ENCODE measurements around the gene MKI67.
A peak's percentile ranks its signal among the peaks of the same experiment; 100 is the strongest.
"Not testable (repeated sequence)": the region's sequence is repeated elsewhere in the genome, so short reads cannot be mapped to it uniquely, and the experiment has no call there.

MKI67 gene, protein sequence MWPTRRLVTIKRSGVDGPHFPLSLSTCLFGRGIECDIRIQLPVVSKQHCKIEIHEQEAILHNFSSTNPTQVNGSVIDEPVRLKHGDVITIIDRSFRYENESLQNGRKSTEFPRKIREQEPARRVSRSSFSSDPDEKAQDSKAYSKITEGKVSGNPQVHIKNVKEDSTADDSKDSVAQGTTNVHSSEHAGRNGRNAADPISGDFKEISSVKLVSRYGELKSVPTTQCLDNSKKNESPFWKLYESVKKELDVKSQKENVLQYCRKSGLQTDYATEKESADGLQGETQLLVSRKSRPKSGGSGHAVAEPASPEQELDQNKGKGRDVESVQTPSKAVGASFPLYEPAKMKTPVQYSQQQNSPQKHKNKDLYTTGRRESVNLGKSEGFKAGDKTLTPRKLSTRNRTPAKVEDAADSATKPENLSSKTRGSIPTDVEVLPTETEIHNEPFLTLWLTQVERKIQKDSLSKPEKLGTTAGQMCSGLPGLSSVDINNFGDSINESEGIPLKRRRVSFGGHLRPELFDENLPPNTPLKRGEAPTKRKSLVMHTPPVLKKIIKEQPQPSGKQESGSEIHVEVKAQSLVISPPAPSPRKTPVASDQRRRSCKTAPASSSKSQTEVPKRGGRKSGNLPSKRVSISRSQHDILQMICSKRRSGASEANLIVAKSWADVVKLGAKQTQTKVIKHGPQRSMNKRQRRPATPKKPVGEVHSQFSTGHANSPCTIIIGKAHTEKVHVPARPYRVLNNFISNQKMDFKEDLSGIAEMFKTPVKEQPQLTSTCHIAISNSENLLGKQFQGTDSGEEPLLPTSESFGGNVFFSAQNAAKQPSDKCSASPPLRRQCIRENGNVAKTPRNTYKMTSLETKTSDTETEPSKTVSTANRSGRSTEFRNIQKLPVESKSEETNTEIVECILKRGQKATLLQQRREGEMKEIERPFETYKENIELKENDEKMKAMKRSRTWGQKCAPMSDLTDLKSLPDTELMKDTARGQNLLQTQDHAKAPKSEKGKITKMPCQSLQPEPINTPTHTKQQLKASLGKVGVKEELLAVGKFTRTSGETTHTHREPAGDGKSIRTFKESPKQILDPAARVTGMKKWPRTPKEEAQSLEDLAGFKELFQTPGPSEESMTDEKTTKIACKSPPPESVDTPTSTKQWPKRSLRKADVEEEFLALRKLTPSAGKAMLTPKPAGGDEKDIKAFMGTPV (N-terminal part only)

DNA sequence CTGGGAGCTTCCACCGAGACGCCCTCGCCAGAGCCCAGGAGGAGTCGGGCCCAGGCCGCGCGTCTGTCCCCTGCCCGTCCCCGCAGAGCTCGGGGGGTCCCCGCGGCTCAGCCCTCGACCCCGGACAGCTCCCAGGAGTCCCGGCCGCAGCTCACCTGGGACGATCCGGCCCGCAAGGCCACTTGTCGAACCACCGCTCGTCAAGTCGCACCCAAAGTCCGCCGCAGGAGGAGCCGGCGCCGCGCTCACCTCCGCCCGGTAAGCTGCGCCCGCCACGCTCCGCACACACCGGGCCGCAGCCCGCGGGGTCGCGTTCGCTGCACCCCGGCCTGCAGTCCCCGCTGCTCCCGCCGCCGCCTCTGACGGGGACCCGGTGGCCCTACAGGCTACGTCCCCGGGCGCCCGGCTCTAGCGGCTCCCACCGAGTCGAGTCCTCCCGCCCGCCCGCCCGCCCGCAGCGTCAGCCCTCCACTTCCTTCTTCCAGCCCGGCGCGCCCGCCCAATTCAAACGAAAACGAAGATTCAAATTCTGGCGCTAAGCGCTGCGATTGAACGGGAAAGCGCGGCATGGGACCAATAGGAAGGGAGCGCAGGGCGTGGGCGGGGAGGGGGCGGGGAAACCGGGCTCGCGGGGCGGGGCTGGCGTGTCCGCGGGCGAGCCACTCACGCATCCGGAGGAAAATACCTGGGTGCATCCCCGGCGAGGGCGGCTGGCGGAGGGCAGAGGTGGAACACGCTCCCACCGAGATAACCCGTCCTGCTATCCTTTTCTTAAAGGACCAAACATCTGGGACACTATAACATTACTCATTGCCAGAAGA is at the start of gene MKI67:
TSS of gene MKI67 (minus strand) at position 480 of the 821 bp plus-strand sequence. CDS start 756 bp downstream, outside the sequence.
- peak; percentile 89 to 93 for DNase-seq

DNA sequence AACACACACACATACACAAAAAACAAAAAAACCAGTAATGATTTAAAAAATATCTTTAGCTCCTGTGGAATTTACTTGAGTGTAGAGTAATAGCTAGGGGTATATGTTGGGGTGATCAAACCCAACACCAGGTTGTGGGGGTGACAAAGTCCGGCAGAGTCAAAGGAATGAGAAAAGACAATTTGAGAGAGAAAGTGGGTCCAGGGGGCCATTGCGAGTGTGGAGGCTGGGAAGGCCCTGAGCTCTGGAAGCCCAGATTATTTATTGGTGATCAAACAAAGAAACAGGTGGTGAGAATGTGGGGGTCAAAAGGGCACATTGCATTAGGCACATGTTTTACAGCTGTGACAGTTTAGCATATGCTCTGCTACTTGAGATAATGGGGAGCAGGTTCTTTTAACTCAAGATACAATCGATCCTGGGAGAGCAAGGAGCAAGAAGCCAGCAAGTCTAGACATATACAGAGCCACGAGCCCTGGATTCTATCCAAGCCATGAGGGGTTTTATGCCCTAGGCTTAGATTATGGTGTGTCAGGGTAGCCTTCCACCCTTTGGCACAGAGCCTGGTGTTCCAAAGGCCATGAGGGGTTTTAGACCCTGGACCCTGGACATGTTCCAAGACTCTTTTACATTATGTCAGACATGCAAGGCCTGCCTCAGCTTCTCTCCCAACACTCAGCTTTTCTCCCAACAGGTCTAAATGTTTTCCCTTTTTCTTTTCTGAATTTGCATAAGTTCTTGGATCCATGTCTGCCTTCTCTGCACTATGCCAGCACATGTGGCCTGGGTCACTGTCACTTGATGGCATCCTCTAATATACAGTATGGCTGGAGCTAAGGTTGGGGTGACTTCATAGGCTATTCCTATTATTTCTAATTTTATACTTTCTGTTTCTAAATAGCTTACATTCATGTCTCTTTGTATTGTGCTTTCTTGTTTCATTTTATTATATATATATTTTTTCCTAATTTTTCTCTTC is 48.6 kb upstream of the MKI67 start:
- no peak for DNase-seq

DNA sequence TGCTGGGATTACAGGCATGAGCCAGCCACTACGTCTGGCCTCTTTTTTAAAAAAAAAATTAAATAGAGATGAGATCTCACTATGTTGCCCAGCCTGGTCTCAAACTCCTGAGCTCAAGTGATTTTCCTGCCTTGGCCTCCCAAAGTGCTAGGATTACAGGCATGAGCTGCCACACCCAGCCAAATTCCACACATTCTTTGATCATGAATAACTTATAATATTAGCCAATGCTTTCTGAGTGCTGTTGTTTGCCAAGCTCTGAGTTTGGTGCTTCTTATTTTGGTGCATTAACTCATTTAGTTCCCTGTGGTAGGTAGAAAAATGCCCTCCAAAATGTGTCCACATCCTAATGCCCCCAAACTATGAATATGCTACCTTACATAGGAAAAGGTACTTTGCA is 47.2 kb upstream of the MKI67 start:
- DNase-seq = no peak

DNA sequence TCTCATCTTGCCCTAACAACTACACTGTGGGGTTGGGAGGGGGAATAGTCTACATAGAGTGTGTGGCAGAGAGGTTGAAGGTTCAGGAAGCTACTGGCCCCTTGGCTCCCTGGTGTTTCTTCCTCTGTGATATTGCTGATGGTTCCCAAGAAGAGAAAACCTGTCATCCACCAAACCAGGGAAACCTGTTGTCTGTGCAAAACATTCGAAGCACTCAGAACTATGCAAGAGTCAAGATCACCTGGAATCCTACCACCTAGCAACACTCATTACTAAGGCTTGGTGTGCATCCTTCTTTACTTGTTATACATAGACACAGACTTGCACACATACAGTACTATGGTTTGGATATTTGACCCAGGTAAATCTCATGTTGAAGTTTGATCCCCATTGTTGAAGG is 46.5 kb upstream of the MKI67 start:
- no peak for DNase-seq

DNA sequence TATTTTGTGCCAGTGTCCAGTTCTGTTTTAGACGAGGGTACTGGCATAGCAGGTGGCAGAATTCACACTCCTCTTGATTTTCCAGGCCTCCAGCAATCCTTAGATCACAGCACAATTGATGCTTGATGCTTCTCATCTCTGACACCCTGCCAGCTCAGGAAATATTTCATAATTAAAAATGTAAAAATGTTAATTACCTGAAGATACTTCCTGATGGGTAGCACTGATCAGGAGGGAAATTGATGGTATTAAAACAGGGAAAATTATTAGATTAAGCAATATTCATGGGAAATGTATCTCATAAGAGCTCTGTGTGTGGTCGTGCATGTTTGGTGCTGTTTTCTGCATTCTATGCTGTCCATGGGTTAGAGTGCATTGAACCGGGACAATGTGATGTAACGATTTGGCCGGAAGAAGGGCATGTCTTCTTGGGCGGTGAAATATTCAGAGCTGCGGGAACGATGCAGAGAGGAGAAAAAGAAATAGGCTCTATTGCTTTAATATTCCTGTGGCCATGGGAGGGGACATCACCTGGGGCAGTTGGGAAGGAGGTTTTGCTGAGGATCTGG is 43.7 kb upstream of the MKI67 start:
- no peak for DNase-seq

DNA sequence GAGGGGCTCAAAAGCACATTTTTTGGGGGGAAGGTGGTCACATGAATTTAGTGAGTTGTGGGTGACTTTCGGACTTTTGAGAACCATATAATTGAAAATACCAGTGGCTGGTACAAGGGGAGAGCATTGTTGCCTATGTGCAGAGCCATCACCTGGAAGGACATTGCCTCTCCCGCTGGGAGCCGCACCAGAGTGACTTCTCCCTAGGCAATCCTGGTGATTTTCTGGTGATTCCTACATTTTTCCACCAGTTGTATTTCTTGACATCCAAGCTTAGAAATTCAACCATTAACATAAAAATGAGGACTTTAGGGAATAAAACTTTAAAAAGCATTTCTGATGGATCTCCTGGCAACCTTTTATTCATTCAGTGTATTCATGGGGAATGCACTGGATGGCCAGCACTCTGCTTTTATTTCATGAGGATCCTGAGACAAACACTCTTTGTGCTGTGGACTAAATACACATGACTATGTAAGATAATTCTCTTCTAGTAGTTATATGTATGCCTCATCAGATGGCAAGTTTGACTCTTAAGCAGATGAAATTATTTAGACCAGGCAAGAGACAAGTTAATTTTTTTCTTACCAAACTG is 41.8 kb upstream of the MKI67 start:
- DNase-seq = no peak

DNA sequence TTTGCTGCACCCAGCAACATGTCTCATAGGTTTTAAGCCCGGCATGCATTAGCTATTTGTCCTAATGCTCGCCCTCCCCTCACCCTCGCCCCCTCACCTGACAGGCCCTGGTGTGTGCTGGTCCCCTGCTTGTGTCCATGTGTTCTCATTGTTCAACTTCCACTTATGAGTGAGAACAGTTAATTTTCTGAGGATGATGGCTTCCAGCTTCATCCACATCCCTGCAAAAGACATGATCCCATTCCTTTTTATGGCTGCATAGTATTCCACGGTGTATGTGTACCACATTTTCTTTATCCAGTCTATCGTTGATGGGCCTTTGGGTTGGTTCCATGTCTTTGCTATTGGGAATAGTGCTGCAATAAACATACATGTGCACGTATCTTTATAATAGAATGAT is 40.9 kb upstream of the MKI67 start:
- DNase-seq = not testable (repeated sequence)

DNA sequence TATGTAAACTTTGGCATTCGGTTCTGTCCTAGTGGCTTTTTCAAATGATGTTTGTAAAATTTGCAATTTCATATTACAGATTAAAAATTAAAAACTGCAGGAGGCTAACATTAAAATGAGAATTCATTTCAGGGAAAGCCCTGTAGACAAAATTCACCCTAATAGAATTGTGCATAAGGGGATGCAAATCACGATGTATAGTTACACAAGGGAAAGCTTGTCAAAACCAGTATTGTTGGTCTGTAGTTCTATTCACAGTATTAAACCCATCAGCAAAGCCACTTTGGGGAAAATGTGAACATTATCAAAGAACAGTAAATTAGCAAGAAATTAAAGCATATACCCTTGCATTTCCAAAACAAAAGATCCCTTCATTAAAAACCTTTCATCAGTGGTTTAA is 39.9 kb upstream of the MKI67 start:
- DNase-seq = no peak

DNA sequence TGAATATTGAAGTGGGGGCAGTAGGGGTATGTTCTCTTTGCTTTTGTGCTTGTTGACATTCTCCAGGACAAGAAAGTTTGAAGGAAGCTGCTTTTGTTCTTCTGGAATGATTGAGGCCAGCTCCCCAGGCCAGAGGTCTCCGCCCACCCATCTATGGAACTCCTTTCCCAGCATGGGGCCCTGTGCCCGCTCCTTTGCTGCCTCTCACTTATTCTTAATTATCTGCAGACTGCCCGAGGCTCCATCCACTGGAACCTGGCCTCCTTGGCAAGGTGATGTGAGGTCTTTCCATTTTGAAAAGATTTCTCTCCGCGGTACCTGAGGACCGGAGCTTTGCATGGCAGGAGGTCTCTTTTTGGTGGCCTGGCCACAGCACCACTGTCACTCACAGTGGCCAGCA is 39.3 kb upstream of the MKI67 start:
- DNase-seq = no peak

DNA sequence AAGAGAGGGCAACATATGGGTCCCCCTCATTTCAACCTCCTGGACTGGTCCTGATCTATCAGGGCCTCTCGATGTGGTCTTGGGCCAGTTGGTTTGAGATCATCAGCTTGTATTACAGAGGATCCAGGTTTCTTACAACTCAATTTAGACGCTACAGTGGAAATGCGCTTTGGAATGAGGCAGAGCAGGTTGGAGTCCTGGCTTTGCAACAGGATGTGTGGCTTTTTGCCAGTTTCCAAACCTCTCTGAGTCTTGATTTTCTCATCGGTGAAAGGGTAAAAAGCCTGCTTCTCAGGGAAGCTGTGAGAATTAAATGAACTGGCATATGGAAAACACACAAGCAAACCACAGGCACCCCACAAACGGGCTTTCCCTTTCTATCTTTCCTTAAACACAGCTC is 37.5 kb upstream of the MKI67 start:
- DNase-seq = no peak

DNA sequence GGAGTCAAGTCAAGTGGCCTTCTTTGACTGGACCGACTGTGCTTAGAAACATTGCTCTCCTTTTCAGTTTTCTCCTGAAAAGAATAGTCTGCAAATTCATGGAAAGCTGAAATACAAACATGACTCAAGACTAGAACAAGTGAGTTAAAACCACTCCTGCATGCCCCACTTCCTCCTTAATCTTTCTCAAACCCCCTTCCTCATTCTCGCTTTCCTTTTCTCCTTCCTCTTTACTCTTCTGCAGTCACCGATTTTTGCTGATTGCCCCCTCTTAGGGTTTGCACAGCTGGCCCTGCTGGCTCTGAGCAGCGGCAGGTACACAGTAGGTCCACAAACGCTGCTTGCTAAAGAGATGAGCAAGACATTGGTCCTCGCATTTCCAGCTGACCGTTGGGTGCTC is 34.8 kb upstream of the MKI67 start:
- no peak for DNase-seq

DNA sequence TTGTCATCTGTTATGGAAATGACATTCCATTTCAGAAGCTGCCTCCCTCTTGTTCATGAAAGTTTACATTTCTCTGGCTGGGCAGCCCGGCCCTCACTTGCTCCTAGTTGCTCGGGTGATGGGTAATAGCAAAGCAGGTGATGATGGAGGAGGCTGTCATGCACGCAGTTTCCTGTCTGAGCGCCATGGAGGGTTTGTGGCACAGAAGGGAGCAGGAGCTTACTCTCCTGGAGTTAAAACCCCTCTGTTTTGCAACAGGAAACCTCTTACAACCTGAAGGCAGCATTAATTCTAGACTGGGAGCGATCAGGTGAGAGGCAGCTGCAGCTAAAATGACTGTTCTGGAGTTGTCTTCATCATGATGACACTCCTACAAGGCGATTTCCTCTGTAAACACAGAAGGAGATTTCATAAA is 34.1 kb upstream of the MKI67 start:
- DNase-seq = no peak

DNA sequence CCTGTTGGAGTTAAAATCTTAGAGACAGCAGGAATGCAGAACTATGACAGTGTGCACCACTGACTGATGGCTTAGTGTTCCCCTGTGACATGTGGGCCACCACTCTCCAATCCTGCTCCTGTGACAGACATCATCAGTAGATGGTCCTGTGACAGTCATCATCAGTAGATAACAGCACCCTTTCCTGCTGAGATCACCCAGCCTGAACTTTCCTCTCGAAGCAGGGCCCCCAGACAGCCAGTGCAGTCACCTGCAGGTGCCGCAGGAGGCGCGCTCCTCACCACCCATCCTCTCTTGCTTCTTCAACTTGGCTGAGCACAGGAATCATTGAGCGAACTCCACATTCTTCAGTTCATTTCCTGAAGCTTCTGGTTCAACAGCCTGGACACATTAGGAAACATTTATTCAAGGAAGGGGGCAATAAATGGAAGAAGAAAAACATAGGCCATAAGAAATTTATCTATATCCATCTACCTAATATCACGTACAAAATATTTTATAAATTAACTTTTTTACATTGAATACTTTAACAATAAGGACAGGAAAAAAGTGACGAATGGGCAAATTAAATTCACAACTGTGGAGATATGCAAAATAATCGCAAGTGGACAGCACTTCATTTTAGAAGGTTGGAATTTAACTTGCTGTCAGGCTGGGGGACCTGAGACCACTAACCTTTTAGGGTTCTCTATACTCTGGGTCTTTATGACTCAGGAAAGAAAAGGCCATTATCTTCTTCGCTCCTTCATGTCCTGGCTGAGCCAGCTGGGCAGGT is 32.0 kb upstream of the MKI67 start:
- no peak for DNase-seq

DNA sequence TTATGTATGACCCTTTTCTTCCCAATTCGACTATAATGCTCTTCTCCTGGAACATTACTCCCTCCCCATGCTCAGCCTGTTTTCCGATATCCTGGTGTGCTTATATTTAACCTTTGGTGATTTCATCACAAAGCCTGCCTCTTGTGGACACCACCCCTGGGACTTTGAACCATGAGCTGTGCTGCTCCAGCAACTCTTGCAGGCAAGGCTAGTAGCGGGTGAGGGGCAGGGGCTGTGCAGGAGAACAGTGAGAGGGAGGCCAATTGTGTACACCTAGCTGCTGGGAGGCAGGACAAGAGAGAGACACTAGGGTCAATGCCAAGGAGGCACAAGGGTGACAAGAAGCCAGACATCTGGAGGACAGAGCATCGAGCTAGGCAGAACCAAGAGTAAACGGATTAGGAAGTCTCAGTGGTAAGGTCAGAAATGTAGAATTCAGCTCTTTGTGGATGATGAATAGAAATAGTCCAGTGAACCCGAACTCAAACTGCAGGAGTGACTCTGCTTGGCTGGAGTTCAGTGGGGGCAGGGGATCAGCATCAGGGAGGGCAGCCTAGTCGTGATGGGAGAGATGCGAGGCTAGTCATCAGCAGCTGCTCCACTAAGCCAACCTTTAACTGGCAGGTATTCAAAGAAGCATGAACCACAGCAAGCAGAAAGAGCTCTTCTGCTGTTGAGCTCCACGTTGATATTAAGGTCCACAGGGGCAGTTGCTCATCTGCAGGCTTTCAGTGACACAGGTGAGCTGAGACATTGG is 31.0 kb upstream of the MKI67 start:
- DNase-seq = no peak

DNA sequence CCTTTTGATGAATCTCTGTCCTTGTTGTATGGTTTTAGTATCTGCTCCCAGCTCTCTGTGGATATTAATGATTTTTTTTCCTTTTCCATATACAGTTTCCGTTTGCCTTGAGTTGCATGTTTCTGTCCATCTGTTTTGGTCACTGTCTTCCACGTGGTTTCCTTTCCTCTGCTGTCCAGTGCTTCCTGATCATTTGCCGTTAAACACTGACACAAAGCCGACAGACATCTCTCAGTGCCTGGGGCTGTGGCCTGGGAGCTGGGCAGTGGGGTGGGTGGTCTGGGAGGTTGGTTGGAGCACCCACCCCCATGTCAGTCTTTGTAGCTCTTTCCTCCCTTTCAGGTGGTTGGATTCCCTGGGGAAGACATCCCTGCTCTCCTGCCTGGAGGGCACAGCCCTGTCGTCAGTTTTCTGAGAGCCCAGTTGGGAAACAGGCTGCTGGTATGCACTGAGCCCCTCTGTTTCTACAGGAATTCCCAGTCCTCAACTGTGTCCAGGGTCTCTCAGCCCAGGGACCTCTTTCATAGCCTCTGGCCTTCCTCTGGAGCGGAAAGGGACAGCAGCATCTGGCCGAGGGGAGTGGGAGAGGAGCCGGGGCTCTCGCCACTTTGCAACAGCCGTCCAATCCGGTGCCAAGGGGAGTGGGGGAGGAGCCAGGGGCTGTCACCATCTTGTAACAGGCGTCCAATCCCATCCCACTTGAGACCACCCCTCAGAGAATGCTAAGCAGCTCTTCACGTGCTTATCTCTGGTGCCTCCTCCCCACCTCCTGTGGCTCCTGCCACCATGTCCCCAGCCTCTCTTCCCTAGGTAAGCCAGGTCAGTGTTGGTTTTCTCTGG is 26.7 kb upstream of the MKI67 start:
- DNase-seq = no peak

DNA sequence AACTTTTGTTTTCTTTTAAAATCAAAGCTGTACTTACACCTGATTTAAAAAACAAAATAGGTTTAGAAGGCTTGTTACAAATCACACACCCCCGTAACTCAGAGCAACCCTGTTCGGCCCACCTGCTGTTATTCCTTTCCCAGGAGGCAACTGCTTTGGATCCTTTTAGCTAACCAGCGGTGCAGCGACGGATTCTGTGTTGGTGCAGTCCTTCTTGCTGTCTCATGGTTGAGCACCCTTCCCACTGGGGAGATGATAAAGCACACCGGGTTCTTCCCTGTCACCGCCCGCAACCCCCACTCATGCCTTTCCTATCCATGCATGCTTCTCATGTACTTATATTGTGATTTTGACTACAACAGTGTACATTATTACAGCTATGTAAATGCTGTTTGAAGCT is 24.8 kb upstream of the MKI67 start:
- DNase-seq = no peak

DNA sequence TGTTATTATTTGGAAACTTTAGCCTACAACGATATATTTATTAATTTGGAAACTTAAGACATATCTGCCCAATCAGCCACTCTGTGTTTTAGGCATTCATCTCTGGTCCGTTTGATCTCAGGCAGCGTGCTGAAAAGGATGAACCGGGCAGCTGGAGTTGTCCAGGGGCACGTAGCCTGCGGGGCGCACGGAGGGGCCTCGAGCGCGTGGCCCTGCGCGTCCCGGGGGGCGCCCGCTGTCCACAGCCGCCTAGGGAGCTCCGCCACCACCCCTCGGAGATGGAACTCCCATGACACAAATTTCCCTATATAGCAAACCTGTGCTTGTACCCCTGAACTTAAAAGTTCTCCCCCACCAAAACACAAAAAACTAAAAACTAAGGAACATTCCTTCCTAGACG is 24.3 kb upstream of the MKI67 start:
- no peak for DNase-seq

DNA sequence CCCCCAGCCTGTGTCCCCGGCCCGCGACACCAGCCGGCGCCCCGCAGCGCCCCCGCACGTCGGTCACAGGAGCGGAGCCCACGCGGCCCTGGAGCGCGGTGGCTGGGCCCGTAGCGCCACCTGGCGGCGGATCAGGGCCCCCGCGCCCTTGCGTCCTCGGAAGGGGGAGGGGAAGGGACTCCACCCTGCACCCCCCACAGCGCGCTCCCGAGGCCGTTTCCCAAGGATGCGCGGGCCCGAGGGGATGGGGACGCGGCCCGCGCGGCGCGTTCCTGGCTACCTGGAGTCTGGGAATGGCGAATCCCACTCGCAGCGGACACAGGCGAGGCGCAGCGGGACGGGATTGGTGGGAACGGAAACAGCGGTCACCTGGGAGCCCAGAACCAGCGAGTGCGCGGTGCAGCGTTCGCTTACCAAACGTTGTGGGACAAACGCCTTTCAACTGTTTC is 23.8 kb upstream of the MKI67 start:
- peak; percentile 72 to 77 for DNase-seq
